RWPE1 (cell line): ENCODE measurements around the gene TNFSF8.

Source experiments
- CTCF ChIA-PET: fragments of 350-600 bp; sonication (Branson Sonifier 250); formaldehyde crosslinking; extraction: SDS; loops from one replicate; lab custom pipeline; 2021; lab: Yijun Ruan, JAX
- POLR2A ChIA-PET: fragments of 400-600 bp; formaldehyde crosslinking; extraction: SDS; loops from one replicate; lab custom pipeline; 2020; ENCODE audit warnings: antibody characterized with exemption; ENCODE audit not compliant: low non-redundant PET; lab: Yijun Ruan, JAX
- DNase-seq: peaks from one replicate; pipeline ENCODE4 v3.0.0; 2012; ENCODE audit warnings: low spot score
- H3K27ac ChIP-seq: fragments of 450-650 bp; 2 replicates; pipeline ENCODE4 v1.5.1; 2017
- TF ChIP-seq, protein P1 (sequence below): fragments of 450-650 bp; conservative IDR thresholded peaks from 2 replicates; pipeline ENCODE4 v1.5.1; 2017; ENCODE audit warnings: low read depth, mild to moderate bottlenecking

Gene TNFSF8

DNA sequence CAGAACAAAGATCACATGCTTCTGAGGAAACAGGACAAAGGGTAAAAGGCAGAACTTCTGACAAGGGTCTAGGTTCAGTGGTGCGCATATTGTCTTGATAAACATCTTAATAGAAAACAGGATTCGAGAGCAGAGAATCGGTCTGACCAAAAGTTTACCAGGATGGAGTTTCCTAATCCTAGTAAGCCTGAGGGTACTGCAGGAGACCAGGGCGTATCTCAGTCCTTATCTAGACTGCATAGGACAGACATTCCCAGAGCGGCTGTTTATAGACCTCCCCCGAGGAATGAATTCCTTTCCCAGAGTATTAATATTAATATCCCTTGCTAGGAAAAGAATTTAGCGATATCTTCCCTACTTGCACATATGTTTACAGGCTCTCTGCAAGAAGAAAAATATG, 32.4 kb upstream of the TNFSF8 start:
- ChIA-PET POLR2A (no interaction called here), CTCF (no interaction called here)
- no peak for DNase-seq
- H3K27ac ChIP-seq, result no peak overlapping the region
- TF ChIP-seq, protein P1, sequence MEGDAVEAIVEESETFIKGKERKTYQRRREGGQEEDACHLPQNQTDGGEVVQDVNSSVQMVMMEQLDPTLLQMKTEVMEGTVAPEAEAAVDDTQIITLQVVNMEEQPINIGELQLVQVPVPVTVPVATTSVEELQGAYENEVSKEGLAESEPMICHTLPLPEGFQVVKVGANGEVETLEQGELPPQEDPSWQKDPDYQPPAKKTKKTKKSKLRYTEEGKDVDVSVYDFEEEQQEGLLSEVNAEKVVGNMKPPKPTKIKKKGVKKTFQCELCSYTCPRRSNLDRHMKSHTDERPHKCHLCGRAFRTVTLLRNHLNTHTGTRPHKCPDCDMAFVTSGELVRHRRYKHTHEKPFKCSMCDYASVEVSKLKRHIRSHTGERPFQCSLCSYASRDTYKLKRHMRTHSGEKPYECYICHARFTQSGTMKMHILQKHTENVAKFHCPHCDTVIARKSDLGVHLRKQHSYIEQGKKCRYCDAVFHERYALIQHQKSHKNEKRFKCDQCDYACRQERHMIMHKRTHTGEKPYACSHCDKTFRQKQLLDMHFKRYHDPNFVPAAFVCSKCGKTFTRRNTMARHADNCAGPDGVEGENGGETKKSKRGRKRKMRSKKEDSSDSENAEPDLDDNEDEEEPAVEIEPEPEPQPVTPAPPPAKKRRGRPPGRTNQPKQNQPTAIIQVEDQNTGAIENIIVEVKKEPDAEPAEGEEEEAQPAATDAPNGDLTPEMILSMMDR, result no peak

DNA sequence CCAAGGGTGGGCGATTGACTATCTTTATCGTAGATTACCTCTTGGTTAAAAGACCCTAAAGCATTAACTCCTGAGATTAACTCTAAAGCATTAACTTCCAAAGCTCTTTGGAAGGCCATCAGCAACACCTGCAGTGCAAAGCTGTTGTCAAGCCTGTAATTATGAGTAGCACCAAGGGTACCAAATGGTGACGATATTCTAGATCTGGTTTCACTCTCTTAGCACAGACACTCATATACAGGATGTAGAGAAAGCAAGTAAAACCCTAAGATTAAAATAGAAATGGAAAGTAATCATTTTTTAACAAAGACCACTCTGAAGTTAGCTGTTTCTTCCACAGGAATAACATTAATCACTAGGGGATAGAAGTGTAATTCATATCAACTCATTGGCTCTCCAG, 29.9 kb upstream of the TNFSF8 start:
- no peak overlapping the region for H3K27ac ChIP-seq
- CTCF ChIA-PET, result no interaction called here
- DNase-seq, result no peak
- POLR2A ChIA-PET, result no interaction called here
- TF ChIP-seq, protein P1, result no peak

DNA sequence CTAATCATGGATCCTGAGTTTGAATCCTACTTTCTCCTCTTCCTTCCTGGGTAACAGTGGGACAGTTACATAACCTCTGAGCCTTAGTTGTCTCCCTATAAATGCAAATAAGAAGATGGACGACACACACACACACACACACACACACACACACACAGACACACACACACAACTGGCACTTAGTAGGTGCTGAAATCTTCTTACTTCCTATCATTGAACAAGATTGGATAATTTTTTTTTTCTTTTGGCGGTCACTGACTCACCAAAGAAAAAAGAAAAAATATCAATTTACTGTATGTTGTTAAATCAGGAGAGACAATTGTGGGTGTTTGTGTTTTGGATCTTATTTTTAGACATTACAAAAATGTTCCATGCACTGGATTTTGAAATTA, 28.4 kb upstream of the TNFSF8 start:
- no peak for DNase-seq
- ChIA-PET CTCF (interaction anchor here (0.6 kb wide), 1 partner anchor 523 kb away, joined by 3 read pairs; no protein-coding TSS in a partner anchor), POLR2A (no interaction called here)
- TF ChIP-seq, protein P1, result no peak
- no peak overlapping the region for H3K27ac ChIP-seq

DNA sequence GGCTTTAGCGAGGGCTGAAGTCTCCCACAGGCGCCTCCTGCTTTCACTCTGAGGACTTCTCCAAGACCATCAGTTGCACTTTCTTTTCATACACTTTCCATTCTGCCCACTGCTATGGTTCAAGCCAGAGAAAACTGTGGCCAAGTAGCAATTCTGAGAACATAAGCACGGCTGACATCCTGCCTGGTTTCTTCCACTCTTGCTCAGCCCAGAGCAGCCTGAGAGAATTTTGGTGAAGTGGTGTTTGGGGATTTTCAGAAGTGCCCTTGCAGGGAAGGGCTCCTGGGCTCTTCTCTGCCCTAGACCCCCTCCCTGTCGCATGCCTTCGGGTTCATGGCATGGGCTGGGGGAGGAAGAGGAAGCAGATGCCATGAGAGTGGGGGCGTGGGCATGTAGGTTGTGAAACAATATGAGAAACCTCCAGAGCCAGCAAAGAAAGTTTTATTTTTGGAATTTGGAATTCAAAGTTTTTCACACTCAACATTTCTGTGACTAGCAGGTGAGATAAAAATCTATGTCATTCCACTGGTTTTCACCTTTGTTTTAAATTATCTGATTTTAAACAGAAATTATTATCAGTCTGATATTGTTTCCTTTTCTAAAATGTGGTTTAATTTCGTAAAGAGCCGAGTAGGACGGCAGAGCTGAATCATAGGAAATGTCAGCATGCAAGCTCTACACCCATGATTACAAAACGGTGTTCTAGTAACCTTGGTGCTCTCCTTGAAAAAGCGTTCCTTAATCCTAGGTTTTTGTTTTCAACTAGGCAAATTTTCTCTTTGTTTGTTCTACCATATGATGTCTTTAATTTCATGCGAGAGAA, 27.8 kb upstream of the TNFSF8 start:
- CTCF ChIA-PET, result interaction anchor here (0.6 kb wide), 1 partner anchor 523 kb away, joined by 3 read pairs; no protein-coding TSS in a partner anchor
- H3K27ac ChIP-seq, result peak overlapping the region; percentile 73
- no peak for DNase-seq
- POLR2A ChIA-PET, result no interaction called here
- TF ChIP-seq, protein P1, result no peak

DNA sequence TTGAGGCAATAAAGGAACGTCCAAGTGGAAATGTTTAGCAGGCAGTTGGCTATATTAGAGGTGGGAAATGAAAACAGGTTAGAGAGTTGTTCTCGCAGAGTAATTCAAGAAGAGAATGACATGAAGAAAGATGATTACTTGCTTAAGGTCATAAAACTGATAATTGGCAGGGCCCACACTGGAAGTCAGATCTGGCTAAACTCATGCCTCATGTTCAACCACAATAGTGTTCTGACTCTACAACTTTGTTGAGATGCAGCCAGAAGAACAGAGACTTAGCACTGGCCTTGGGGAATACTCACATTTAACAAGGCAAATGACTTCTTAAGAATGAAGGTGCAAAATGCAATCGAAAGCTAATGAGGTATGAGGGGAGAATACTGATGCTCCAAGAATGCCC, 27.2 kb upstream of the TNFSF8 start:
- peak overlapping the region; percentile 73 for H3K27ac ChIP-seq
- CTCF ChIA-PET, result no interaction called here
- POLR2A ChIA-PET, result no interaction called here
- DNase-seq, result no peak
- TF ChIP-seq, protein P1, result no peak

DNA sequence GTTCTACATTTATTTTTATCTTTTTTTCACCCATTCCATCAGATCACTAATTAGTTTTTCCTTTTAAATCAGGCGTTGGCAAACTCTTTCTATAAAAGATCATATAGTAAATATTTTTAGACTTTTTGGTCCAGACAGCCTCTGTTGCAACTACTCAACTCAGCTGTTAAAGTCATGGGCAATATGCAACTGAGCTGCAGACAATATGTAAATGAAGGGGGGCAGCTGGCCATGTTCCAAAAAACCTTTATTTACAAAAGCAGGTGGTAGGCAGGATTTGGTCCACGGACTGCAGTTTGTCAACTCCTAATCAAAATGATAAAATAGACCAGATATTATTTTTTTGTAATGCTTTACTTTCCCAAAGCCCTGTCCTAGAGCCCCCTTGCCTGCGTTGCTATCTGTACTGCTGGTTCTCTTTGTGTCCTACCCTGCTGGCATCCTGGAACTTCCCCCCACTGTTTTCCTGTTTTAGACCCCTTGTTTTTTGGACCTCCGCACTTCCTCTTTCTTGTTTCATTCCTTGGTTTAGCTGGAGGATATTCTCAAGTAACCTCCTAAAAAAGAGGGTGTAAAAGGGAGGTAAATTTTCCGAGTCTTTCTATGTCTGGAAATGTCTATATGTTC, 24.7 kb upstream of the TNFSF8 start:
- POLR2A ChIA-PET, result no interaction called here
- DNase-seq, result no peak
- H3K27ac ChIP-seq, result no peak overlapping the region
- CTCF ChIA-PET, result interaction anchor here (0.5 to 0.8 kb wide), 3 partner anchors 169 to 657 kb away, joined by 3 to 4 read pairs (median 4); no protein-coding TSS in a partner anchor
- TF ChIP-seq, protein P1, result no peak
